ENCODE results near the gene UNC79. TPM values are rescaled to one million over a fixed set of nuclear protein-coding genes. Genes with fewer than 3 reads are reported as not detected.
"Not testable (repeated sequence)": the region's sequence is repeated elsewhere in the genome, so short reads cannot be mapped to it uniquely, and the experiment has no call there.

The UNC79 gene
- total RNA-seq, 1 donor from 2014 or later: 2.4 TPM

DNA sequence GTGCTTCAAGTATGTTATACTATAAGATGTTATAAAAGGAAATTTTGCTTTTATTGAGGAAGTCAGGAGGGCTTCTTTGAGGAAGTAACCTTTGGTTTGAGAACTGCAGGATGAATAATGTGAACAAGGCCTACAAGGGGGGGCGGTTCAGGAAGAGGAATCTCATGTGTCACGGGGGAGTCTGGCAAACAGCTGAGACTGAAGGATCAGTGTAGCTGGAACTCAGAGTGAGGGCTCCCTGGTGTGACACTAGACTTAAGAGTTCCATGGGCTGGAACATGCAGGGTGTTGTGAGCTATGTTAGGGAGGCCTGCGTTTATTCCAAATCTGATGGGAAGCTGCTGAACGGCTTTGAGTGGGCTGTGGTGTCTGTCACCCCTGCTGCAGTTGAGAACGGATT lies 62.3 kb downstream of the UNC79 start:
- DNase-seq (ENCODE audit: low spot score): no peak

DNA sequence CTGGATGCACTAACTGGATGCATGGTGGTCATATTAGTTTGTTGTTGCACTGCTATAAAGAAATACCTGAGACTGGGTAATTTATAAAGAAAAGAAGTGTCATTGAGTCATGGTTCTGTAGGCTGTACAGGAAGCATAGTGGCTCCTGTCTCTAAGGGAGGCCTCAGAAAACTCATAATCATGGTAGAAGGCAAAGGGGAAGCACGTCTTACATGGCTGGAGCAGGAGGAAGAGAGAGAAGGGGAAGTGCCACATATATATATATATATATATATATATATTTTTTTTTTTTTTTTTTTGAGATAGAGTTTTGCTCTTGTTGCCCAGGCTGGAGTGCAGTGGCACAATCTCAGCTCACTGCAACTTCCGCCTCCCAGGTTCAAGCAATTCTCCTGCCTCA lies 62.9 kb downstream of the UNC79 start:
- not testable (repeated sequence) for DNase-seq (ENCODE audit: low spot score)

DNA sequence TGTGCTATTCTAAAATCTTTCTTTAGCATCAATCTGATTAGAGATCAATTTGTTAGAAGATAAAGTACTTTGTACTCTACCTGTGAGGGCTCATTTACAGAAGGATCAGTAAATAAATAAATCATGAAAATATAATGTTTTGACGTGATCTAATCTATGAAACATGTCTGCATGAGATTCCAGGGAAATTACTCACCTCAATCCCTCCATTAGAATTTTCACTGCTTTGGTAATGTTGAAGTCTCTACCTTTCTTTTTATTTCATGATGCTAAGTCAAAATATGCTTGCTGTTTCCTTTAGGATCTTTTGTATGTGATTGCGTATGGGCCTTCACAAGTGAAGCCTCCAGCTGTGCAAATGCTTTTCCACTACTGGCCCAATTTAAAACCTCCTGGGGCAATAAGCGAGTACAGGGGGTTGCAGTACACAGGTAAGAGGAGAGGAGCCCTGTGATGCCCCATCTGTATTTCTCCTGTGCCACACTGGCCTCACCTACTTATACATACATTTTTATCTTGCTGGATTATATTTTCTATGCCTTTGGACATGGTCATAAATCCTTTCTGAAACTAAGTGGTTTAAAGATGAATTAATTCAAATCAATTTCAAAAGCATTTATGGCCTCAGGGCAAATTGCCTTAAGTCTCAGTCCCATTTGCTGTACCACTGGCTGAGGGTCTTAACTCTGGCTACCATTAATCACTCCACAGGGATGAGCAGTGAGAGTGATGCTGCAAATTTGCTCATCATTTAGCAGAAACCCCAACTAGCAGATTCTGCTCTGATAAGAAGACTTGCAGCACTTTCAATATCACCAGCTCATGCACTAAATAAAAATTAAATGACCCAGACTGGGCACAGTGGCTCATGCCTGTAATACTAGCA lies 66.4 kb downstream of the UNC79 start:
- no peak for DNase-seq (ENCODE audit: low spot score)

DNA sequence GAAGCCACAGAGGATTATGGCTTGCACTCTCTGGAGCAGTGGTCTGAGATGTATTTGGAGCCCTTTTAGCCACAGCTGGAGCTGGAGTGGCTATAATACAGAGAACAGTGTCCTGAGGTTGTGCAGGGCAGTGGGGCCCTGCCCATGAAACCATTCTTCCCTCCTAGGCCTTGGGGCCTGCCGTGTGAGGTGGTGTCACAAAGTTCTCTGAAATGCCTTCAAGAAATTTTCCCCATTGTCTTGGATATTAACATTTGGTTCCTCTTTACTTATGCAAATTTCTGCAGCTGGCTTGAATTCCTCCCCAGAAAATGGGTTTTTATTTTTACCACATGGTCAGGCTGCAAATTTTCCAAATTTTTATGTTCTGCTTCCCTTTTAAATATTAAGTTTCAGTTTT lies 79.3 kb downstream of the UNC79 start:
- no peak for DNase-seq (ENCODE audit: low spot score)

DNA sequence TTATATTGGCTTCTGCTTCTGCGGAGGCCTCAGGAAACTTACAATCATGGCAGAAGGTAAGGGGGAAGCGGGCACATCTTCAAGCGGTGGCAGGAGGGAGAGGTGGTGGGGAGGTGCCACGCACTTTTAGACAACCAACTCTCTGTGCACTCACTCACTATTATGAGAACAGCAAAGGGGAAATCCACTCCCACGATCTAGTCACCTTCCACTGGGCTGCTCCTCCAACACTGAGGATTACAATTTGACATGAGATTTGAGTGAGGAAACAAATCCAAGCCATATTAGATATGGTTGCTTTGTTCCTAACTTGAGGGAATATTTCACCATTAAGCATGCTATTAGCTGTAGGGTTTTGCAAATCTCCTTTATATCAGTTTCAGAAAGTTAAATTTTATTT lies 80.3 kb downstream of the UNC79 start:
- no peak for DNase-seq (ENCODE audit: low spot score)

DNA sequence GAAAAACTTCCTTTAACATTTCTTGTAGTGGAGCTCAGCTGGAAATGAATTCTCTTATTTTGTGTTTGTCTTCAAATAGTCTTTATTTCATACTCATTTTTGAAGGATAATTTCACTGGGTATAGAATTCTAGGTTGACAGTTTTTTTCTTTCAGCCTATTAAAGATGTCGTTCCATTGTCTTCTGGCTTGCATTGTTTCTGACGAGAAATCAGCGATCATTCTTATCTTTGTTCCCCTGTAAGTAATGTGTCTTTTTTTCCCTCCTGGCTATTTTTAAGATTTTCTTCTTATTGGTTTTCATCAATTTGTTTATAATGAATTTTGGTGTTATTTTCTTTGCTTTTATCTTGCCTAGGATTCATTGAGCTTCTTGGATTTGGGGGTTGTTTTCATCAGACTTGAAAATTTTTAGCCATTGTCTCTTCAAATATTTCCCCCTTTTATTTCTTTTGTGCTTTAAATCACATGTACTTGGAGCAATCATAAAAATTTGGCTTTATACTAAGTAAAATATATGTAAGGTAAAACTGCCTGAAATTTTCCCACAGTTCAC lies 89.4 kb downstream of the UNC79 start:
- DNase-seq (ENCODE audit: low spot score): no peak

DNA sequence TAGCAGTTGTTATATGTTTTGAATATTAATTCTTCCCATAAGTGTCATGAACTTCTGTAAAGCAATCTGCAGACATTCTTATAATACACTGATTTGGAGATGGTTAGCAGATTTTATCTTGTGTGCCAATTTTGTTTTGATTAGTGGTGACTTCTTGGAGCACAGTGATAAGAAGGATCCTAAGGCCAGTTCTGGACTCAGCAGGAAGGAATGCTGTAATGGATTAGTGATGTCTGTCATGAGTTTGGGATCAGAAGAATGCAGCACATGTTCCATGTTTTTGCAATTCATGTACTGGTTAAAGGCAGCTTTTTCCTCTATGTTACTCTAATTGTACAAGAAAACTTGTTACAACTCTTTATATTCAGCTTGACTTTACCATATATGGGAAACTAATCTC lies 91.5 kb downstream of the UNC79 start:
- DNase-seq (ENCODE audit: low spot score): no peak

DNA sequence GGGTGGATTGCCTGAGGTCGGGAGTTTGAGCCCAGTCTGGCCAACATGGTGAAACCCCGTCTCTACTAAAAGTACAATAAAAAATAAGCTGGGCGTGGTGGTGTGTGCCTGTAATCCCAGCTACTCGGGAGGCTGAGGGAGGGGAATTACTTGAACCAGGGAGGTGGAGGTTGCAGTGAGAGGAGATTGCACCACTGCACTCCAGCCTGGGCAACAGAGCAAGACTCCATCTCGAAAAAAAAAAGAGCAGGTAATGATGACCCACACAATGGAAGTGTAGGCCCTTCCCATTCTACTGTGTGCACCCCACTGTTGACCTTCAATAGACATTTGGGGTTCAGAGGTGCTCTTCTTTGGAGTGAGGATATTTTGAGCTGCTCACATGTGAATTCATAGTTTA lies 94.5 kb downstream of the UNC79 start:
- not testable (repeated sequence) for DNase-seq (ENCODE audit: low spot score)

DNA sequence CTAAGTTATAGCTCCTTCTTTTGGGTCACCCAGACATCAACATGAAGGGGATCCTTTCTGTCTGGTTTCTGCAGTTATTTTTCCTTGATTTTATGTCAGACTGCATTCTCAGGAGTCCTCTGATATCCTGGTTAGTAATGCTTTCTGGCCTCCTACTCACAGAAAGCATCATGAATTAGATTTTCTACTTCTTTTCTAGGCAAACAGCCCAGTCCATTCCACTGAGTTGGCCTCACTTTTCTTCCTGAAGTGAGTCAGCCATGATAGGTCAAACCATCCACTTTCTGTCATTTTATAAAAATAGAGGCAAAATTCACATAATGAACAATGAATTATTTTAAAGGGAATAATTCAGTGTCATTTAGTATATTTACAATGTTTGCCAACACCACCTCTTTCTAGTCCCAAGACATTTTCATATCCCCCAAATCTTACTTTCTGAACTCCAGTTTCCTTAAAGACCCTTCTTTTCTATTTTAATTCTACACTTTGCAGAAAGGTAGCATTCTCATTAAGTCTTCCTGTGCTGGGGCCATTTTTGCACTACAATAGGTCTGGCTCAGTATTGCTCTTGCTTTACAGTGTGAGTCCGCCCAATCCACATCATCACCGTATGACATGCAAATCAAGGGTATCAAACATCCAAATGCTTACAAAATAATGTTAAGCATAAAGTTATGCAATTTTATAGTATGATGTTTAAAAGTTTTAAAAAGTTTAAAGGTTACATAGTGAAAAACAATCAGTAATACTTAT lies 95.1 kb downstream of the UNC79 start:
- peak; percentile 31 for DNase-seq (ENCODE audit: low spot score)

DNA sequence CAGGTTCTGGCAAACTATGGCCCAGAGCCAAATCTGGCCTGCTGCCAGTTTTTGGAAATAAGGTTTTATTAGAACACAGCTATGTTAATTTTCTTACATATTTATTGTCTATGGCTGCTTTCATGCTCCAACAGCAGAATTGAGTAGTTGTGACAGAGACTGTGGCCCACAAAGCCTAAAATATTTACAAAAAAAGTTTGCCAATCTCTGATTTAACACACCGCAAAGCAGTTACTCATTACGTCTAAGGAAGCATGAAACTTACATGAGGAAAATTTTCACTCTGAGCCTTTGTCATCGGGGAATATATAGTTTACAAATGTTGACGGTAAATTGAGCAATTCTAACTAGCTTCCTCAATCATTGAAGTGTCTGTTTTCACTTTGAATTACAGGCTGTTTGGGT lies 96.5 kb downstream of the UNC79 start:
- DNase-seq (ENCODE audit: low spot score): no peak

DNA sequence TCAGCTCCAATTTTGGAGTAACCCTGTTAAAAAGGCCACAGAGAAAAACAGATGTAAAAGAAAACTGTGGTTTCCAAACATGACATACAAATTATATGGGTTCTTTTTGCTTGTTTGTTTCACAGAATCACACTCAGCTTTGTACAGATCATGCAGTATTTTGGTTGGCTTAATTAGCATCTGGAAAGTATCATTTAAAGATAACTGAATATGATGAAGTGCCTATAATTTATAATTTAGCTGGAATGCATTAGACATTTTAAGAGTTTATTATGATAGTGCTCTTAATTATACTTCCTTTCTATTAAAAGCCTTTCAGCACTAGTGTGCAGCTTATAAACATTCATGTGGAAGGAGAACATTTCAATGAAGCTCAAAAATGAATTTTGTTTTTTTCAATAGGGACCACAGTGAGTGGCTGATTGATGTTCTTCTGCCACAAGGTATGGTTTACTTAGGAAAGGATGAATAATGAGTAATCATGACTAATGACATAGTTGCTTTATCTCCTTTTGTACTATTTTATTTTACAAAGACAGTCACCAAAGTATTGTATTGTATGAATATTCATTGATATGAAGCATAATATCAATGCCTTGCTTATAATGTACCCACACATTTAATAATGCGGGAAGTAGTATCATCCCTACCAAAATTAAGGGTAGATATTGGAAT lies 98.3 kb downstream of the UNC79 start:
- no peak for DNase-seq (ENCODE audit: low spot score)

DNA sequence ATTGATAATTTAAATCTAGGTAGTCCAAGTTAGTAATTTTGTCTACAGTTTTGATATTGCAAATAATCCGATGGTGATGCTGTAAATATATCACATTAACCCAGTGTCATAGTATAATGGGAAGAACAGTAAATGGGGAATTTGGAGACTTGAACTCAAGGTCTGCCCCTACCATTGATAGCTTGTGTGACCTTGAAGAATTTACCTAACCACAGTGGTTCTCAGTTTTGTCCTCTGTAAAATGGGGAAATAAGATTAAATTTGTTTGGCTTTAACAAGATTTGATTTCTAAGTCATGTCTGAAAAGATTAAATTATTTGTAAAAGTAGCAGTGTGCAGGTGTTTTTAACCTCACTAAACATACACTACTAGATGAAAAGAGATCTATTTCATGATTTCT lies 100.9 kb downstream of the UNC79 start:
- DNase-seq (ENCODE audit: low spot score): no peak

DNA sequence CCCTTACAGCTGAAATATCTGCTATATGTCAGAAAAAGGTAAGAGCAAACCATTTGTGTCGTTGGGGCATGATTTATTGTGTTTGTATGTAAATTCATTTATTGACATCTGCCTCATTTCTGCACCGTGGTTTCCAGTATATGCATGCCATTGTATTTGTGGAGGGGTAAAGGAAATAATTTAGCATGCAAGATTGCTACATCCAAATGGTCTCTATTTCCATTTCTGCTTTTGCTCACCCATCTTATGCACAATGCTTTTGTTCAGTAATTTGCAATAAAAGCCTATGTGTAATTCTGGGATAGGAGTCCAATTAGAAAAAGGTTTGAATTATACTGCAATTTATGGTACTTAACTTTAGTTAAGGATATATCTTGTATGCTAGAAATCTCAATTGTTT lies 101.8 kb downstream of the UNC79 start:
- no peak for DNase-seq (ENCODE audit: low spot score)

DNA sequence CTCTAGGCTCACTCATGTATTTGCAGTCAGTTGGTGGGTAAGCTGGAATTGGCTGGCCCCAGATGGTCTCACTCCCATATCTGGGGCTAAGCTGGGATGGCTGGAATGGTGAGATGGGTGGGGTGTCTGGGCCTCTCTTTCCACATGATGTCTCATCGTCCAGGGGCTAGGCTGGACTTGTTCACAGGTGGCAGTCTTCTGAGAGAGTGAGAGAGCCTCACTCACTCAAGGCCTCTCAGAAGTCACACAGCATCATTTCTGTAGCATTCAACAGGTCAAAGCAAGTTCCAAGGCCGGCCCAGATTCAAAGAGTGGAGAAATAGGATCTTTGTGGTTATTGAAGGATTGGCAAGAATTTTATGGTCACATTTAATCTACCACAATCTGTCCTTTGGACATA lies 102.7 kb downstream of the UNC79 start:
- no peak for DNase-seq (ENCODE audit: low spot score)

DNA sequence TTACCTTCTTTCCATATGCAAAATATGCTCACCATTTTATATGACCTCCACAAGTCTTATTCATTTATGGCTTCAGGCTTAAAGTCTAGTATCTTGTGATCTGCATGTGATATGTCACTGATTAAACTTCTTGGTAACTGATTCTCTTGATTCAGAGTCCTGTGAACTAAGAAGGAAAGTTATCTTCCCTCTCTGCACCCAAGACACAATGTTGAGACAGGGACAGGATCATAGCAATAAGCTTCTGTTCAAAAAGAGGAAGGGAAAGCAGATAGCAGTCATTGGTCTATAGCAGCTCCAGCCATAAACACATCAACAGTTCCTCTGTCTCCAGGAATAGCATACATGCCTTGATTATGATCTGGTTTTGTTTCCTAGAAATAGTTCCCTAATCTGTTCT lies 103.1 kb downstream of the UNC79 start:
- peak; percentile 25 for DNase-seq (ENCODE audit: low spot score)

DNA sequence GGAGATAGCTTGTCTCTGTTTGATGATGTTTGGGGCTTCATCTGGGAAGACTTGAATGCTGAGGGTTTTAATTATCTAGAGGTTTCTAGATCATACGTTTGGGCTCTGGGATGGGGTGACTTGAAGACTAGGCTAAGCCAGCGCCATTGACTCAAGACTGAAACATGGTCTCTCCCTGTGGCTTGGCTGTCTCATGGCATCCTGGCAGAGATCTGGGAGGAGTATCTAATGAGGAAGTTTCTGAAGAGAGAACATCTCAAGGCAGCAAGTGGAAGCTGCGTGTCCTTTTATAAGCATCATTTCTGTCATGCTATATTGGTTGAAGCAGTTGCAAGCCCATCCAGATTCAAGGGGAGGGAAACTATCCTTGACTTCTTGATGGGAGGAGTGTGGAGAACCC lies 104.8 kb downstream of the UNC79 start:
- no peak for DNase-seq (ENCODE audit: low spot score)

DNA sequence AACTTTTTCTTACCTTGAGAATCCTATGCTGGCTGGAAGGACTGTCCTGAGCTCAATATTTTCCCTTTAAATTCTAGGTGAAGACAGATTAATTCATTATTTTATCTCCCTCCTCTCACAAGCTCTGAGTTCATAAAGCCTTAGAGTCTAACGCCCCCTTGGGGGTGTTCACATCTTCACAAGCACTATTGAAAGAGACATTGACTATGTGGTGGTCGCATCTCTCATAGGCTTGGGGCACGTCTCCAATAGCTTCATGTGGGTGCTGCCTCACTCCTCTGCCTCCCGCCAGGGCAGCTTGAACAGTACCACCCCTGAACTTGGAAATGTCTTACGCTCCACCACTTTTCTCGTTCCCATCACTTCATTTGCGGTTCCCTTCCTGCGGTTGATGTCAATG lies 106.2 kb downstream of the UNC79 start:
- no peak for DNase-seq (ENCODE audit: low spot score)

DNA sequence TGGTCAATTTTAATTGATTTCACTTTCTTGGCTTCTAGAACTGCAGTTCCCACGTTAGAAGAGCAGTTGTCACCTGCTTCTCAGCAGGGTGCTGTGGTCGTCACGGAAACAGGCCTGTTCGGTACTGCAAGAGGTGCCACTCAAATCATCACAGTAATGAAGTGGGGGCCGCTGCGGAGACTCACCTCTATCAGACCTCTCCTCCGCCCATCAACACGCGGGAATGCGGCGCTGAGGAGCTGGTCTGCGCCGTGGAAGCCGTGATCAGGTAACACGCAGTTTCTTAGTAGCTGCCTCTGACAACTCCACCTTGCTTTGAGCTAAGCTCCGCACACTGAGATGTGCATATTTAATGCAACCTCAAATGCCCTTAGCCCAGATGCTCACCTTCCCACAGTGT lies 107.2 kb downstream of the UNC79 start:
- DNase-seq (ENCODE audit: low spot score): no peak

DNA sequence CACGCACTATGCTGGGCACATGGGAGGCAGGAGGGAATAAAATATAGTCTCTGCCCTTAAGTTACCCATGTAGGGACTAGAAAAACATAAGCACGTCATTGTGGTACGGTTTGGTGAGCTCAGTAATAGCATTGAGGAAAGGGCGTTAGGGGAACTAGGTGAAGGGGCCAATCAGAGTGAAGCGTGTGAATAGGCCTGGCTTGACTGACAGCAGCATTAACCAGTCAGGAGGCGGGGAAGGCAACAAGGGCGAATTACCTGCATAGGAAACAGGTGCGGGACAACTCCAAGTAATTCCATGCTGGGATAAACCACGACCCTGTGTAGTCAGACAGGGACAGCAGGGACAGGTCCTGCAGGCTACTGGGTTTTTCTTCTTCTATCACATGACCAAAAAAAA lies 107.7 kb downstream of the UNC79 start:
- DNase-seq (ENCODE audit: low spot score): no peak

DNA sequence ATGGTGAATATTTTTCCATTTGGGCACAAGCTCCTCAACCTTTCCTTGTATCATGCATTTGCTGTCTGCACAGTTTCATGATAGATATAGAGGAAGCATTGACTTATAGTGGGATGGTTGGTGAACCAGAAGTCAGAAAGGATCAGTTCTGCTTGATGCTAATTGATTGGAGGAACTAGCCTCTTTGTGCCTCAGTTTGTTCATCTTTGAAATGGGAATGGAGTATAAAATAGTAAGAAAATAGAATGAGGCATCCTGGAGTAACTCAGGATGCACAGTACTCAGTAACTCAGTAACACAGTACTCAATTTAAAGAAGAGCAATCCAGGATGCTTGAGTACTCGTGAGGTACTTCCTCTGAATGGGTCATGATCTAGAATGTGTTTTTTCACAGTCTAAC lies 109.5 kb downstream of the UNC79 start:
- no peak for DNase-seq (ENCODE audit: low spot score)

DNA sequence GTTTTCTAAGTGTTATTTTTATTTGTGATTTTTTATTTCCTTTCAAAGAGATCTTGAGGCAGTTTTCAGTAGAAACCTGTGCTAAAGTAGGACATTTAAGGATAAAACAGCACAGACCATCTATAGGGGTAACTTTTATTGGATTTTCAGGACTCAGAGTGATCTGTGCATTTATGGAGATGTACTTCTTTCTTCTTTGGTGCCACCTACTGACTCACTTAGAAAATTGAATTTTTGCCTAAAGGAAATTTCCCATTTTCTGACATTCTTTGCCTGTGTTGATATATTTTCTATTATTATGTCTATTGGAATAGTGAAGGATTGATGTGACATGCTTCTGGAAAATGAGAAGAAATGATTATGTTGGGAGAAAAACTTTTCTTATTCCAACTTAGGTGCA lies 113.0 kb downstream of the UNC79 start:
- peak; percentile 30 for DNase-seq (ENCODE audit: low spot score)

DNA sequence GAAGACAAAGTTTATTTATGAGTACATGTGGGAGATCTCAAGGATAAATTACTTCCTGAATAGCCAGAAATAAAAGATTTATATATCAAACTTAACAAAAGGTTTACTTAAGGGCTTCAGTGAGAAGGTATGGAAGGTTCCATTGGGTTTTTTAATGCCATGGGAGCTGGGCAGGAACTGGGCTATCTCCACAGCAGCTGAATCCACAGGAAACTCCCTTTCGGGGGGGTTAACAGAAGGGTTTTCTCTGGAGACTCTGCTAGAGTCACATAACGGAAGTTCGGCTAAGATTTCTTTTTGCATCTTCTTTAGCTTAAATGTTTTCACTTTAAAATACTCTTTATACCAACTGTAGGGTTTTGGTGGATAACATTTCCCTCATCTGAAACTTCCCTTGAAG lies 113.5 kb downstream of the UNC79 start:
- DNase-seq (ENCODE audit: low spot score): no peak
